Measurements from ENCODE around the gene PAWR. TPM values are rescaled to one million over a fixed set of nuclear protein-coding genes. Genes with fewer than 3 reads are reported as not detected.

Gene PAWR
- total and polyA plus RNA-seq, 8 donors: 10.1 to 662 (median 81.9) TPM

- H3K36me3 ChIP-seq: no peaks in the 10 kb centered on the region
- H3K9me3 ChIP-seq: no peaks in the 10 kb centered on the region
- no peak for TF ChIP-seq CTCF (IDR thresholded peaks at IDR 0.05)
- TF ChIP-seq POLR2A (IDR thresholded peaks at IDR 0.05): no peak
- no peak for TF ChIP-seq POLR2AphosphoS5 (IDR thresholded peaks at IDR 0.05)
- no peak for TF ChIP-seq EP300 (IDR thresholded peaks at IDR 0.05)
- no peak overlapping the region for H3K27ac ChIP-seq
- no peak overlapping the region for H3K4me3 ChIP-seq
- WGBS, 5 donors: 78 to 94% (median 91%) methylated on average over 1 of the region's 1 CpG
- intact Hi-C loops (cut with DNase I; ENCODE audit: low total_unique reads): no loop called here
- H3K27me3 ChIP-seq: no peaks in the 10 kb centered on the region
- no peak for DNase-seq
- H3K4me1 ChIP-seq: no peaks in the 10 kb centered on the region
These were observed 35.2 kb upstream of the PAWR start for GRCh38 chr12:79725987-79726386.

GRCh38 chr12:79717006-79717405 lies 26.2 kb upstream of the PAWR start:
- WGBS, 5 donors: 63 to 85% (median 79%) methylated on average over 4 of the region's 4 CpGs
- no peaks in the 10 kb centered on the region for H3K36me3 ChIP-seq
- no peaks in the 10 kb centered on the region for H3K4me1 ChIP-seq
- intact Hi-C loops (cut with DNase I; ENCODE audit: low total_unique reads): no loop called here
- TF ChIP-seq CTCF (IDR thresholded peaks at IDR 0.05): no peak
- no peak for TF ChIP-seq POLR2A (IDR thresholded peaks at IDR 0.05)
- TF ChIP-seq POLR2AphosphoS5 (IDR thresholded peaks at IDR 0.05): no peak
- TF ChIP-seq EP300 (IDR thresholded peaks at IDR 0.05): no peak
- H3K27me3 ChIP-seq: no peaks in the 10 kb centered on the region
- no peaks in the 10 kb centered on the region for H3K9me3 ChIP-seq
- no peak overlapping the region for H3K27ac ChIP-seq
- H3K4me3 ChIP-seq: no peak overlapping the region
- no peak for DNase-seq

GRCh38 chr12:79715308-79715707 lies 24.5 kb upstream of the PAWR start:
- peaks cover 0 to 10% (median 0%) of the 10 kb centered on the region in 3 donors for H3K27me3 ChIP-seq
- intact Hi-C loops (cut with DNase I; ENCODE audit: low total_unique reads): no loop called here
- H3K4me1 ChIP-seq: peaks cover 0 to 6% (median 0%) of the 10 kb centered on the region in 4 donors
- H3K4me3 ChIP-seq: no peak overlapping the region
- no peak for DNase-seq
- TF ChIP-seq POLR2AphosphoS5 (IDR thresholded peaks at IDR 0.05) (no peak), CTCF (IDR thresholded peaks at IDR 0.05) (no peak), EP300 (IDR thresholded peaks at IDR 0.05) (no peak)
- whole genome bisulfite sequencing, 5 donors: 94 to 96% (median 95%) methylated on average over 3 of the region's 3 CpGs
- H3K36me3 ChIP-seq: no peaks in the 10 kb centered on the region
- no peak overlapping the region for H3K27ac ChIP-seq
- no peaks in the 10 kb centered on the region for H3K9me3 ChIP-seq

GRCh38 chr12:79710707-79711483 lies 20.1 kb upstream of the PAWR start:
- H3K4me1 ChIP-seq: peaks cover 0 to 6% (median 0%) of the 10 kb centered on the region in 4 donors
- WGBS, 5 donors: 58 to 66% (median 63%) methylated on average over 33 to 50 of the region's 50 CpGs
- intact Hi-C loops (cut with DNase I; ENCODE audit: low total_unique reads): no loop called here
- H3K36me3 ChIP-seq: no peaks in the 10 kb centered on the region
- TF ChIP-seq CTCF (IDR thresholded peaks at IDR 0.05) (no peak), POLR2A (IDR thresholded peaks at IDR 0.05) (no peak), POLR2AphosphoS5 (IDR thresholded peaks at IDR 0.05) (no peak), EP300 (IDR thresholded peaks at IDR 0.05) (no peak)
- DNase-seq: peak in 1 of 2 donors; percentile 18
- H3K4me3 ChIP-seq: peak overlapping the region in 2 of 4 donors; percentile 3 to 12
- peaks cover 0 to 10% (median 0%) of the 10 kb centered on the region in 3 donors for H3K27me3 ChIP-seq
- no peak overlapping the region for H3K27ac ChIP-seq
- no peaks in the 10 kb centered on the region for H3K9me3 ChIP-seq
